GM23338 (cell line): ENCODE results near the gene ETHE1. TPM values are rescaled to one million over a fixed set of nuclear protein-coding genes. Genes with fewer than 3 reads are reported as not detected.

Source experiments
- ATAC-seq: fragments of 200-7000 bp; cut with Tn5 transposase; 3 replicates; pipeline ENCODE4 v1.9.1; 2020
- DNase-seq: peaks from one replicate; pipeline ENCODE4 v3.0.0-alpha.2; 2015; ENCODE audit warnings: low spot score
- H2AFZ ChIP-seq: fragments of 200-600 bp; sonication (generic); 2 replicates; pipeline ENCODE4 v1.8.0; 2016; ENCODE audit warnings: antibody characterized with exemption, mild to moderate bottlenecking, moderate library complexity
- H3F3A ChIP-seq: fragments of 200-600 bp; sonication (generic); replicated peaks from 2 replicates; pipeline ENCODE4 v1.8.0; 2017; ENCODE audit warnings: antibody characterized with exemption, mixed run types, low read depth
- H3K27ac ChIP-seq: fragments of 200-600 bp; sonication (generic); 2 replicates; pipeline ENCODE4 v1.6.1; 2016; ENCODE audit warnings: low read depth
- H3K27me3 ChIP-seq: fragments of 200-600 bp; sonication (generic); 2 replicates; pipeline ENCODE4 v1.8.0; 2016; ENCODE audit warnings: mild to moderate bottlenecking, mixed run types, moderate library complexity; ENCODE audit not compliant: insufficient read depth
- H3K36me3 ChIP-seq: fragments of 200-600 bp; sonication (generic); 2 replicates; pipeline ENCODE4 v1.8.0; 2016; ENCODE audit warnings: mild to moderate bottlenecking; ENCODE audit not compliant: insufficient read depth
- H3K4me1 ChIP-seq: fragments of 200-600 bp; sonication (generic); 2 replicates; pipeline ENCODE4 v1.8.0; 2016; ENCODE audit warnings: mild to moderate bottlenecking, moderate library complexity; ENCODE audit not compliant: insufficient read depth
- H3K4me2 ChIP-seq: fragments of 200-600 bp; sonication (generic); 2 replicates; pipeline ENCODE4 v1.7.1; 2017; ENCODE audit warnings: mixed run types
- H3K4me3 ChIP-seq: fragments of 200-600 bp; sonication (generic); 2 replicates; pipeline ENCODE4 v1.6.1; 2016; ENCODE audit warnings: mixed run types
- H3K79me2 ChIP-seq: fragments of 200-600 bp; sonication (generic); replicated peaks from 2 replicates; pipeline ENCODE4 v1.8.0; 2017; ENCODE audit warnings: mild to moderate bottlenecking; ENCODE audit not compliant: insufficient read depth
- H3K9me2 ChIP-seq: fragments of 200-600 bp; sonication (generic); 2 replicates; pipeline ENCODE4 v1.8.0; 2017; ENCODE audit not compliant: insufficient read depth
- H4K20me1 ChIP-seq: fragments of 200-600 bp; sonication (generic); replicated peaks from 2 replicates; pipeline ENCODE4 v1.8.0; 2017; ENCODE audit warnings: mild to moderate bottlenecking; ENCODE audit not compliant: insufficient read depth
- H3K27ac Mint-ChIP-seq: 2 replicates; pipeline ENCODE4 v1.8.0; 2020; ENCODE audit warnings: inconsistent platforms, mild to moderate bottlenecking, moderate library complexity, mixed read lengths
- H3K27me3 Mint-ChIP-seq: 3 replicates; pipeline ENCODE4 v1.8.0; 2022; ENCODE audit warnings: low read depth, mild to moderate bottlenecking, moderate library complexity, mixed read lengths, inconsistent platforms; ENCODE audit not compliant: insufficient read depth, poor library complexity
- H3K36me3 Mint-ChIP-seq: 3 replicates; pipeline ENCODE4 v1.8.0; 2021; ENCODE audit warnings: low read depth, mild to moderate bottlenecking, inconsistent platforms, moderate library complexity, mixed read lengths
- H3K4me1 Mint-ChIP-seq: 3 replicates; pipeline ENCODE4 v1.8.0; 2020; ENCODE audit warnings: mild to moderate bottlenecking, inconsistent platforms, mixed read lengths
- H3K4me3 Mint-ChIP-seq: 3 replicates; pipeline ENCODE4 v1.8.0; 2021; ENCODE audit warnings: moderate library complexity, mild to moderate bottlenecking, inconsistent platforms, mixed read lengths
- H3K9me3 Mint-ChIP-seq: 3 replicates; pipeline ENCODE4 v1.8.0; 2020; ENCODE audit warnings: moderate library complexity, mild to moderate bottlenecking, inconsistent platforms, mixed read lengths
- CTCF ChIP-seq, 2 experiments: fragments of 200-600 bp in 1 of 2; sonication (generic) in 1 of 2; conservative IDR thresholded peaks; 2 replicates each; pipeline versions ENCODE4 v1.5.1 to v1.6.1; 2016 to 2017; ENCODE audit warnings: antibody characterized with exemption in 2 of 2, low read depth in 2 of 2, mild to moderate bottlenecking in 2 of 2, moderate library complexity in 1 of 2
- EZH2phosphoT487 ChIP-seq: fragments of 200-600 bp; sonication (generic); IDR thresholded peaks from one replicate; pipeline ENCODE4 v1.8.1; 2018; ENCODE audit warnings: antibody characterized with exemption; ENCODE audit not compliant: unreplicated experiment
- POLR2AphosphoS5 ChIP-seq: IDR thresholded peaks from 2 replicates; pipeline ENCODE4 v1.6.1; 2016; ENCODE audit warnings: antibody characterized with exemption, low read depth
- ZNF114 ChIP-seq: fragments of 250-450 bp; sonication (Bioruptor Pico); IDR thresholded peaks from 2 replicates; pipeline ENCODE4 v1.5.0; 2020; ENCODE audit warnings: mild to moderate bottlenecking, moderate library complexity
- polyA plus RNA-seq: library from polyadenylated mRNA; unstranded; fragments of >200 nt; fragmentation: Nextera tagmentation; extraction: Ambion mirVana; gene quantifications from 2 replicates; pipeline ENCODE4 v1.2.1, GENCODE V29; 2016
- total RNA-seq: library from RNA; depleted of rRNA; stranded (reverse); fragments of >200 nt; shearing (Covaris generic); gene quantifications from 2 replicates; pipeline ENCODE4 v1.2.3, GENCODE V29; 2014
- TF ChIP-seq, protein P1 (sequence below): fragments of 250-450 bp; sonication (Bioruptor Pico); IDR thresholded peaks from 2 replicates; pipeline ENCODE4 v1.5.0; 2020; ENCODE audit warnings: mild to moderate bottlenecking, moderate library complexity
- TF ChIP-seq, protein P2 (sequence below): IDR thresholded peaks from one replicate; pipeline ENCODE4 v1.6.1; 2018; ENCODE audit warnings: antibody characterized with exemption; ENCODE audit not compliant: unreplicated experiment

Gene ETHE1
- total and polyA plus RNA-seq, 2 experiments from 2014 or later: 11.1 to 25.5 TPM

DNA sequence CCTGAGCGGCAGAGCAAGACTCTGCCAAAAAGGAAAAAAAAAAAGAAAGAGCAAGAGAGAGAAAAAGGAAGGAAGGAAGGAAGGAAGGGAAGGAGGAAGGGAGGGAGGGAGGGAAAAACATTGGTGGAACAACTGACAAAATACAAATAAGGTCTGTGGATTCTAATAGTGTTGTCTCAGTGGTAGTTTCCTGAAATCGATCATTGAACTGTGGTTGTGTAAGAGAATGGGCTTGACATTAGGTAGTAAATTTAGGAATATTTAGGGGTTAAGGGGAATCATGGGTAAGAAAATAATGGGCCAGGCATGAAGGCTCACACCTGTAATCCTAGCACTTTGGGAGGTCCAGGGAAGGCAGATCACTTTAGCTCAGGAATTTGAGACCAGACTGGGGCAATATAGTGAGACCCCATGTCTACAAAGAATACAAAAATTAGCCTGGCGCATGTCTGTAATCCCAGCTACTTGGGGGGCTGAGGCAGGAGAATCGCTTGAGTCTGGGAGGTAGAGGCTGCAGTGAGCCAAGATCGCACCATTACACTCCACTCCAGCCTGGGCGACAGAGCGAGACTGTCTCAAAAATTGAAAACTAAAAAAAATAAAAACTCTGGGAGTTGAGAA, 36.9 kb downstream of the ETHE1 start:
- Histone ChIP-seq H3K27ac (no peak overlapping the region), H3K4me3 (no peak overlapping the region), H3K27me3 (no peaks in the 10 kb centered on the region), H3K36me3 (no peaks in the 10 kb centered on the region), H3F3A (no peaks in the 10 kb centered on the region), H2AFZ (no peak overlapping the region), H3K9me2 (no peaks in the 10 kb centered on the region), H4K20me1 (0 out of 2 replicates have a peak, but pooled peaks cover 7% of the 10 kb centered on the region), H3K79me2 (no peaks in the 10 kb centered on the region), H3K4me2 (no peak overlapping the region), H3K4me1 (no peaks in the 10 kb centered on the region)
- DNase-seq: no peak
- H3K9me3 Mint-ChIP-seq: no peaks in the 10 kb centered on the region
- H3K36me3 Mint-ChIP-seq: no peaks in the 10 kb centered on the region
- H3K4me3 Mint-ChIP-seq: no peak overlapping the region
- H3K4me1 Mint-ChIP-seq: 0 out of 3 replicates have a peak, but pooled peaks cover 5% of the 10 kb centered on the region
- no peak for ATAC-seq
- peaks cover 3% of the 10 kb centered on the region for H3K27me3 Mint-ChIP-seq
- TF ChIP-seq ZNF114 (CRISPR knock-in tag) (no peak), EZH2phosphoT487 (no peak), POLR2AphosphoS5 (no peak), CTCF (conservative IDR thresholded peaks at IDR 0.05; ENCODE audit: low read depth in 2 of 2) (no peak)
- TF ChIP-seq, protein P1, sequence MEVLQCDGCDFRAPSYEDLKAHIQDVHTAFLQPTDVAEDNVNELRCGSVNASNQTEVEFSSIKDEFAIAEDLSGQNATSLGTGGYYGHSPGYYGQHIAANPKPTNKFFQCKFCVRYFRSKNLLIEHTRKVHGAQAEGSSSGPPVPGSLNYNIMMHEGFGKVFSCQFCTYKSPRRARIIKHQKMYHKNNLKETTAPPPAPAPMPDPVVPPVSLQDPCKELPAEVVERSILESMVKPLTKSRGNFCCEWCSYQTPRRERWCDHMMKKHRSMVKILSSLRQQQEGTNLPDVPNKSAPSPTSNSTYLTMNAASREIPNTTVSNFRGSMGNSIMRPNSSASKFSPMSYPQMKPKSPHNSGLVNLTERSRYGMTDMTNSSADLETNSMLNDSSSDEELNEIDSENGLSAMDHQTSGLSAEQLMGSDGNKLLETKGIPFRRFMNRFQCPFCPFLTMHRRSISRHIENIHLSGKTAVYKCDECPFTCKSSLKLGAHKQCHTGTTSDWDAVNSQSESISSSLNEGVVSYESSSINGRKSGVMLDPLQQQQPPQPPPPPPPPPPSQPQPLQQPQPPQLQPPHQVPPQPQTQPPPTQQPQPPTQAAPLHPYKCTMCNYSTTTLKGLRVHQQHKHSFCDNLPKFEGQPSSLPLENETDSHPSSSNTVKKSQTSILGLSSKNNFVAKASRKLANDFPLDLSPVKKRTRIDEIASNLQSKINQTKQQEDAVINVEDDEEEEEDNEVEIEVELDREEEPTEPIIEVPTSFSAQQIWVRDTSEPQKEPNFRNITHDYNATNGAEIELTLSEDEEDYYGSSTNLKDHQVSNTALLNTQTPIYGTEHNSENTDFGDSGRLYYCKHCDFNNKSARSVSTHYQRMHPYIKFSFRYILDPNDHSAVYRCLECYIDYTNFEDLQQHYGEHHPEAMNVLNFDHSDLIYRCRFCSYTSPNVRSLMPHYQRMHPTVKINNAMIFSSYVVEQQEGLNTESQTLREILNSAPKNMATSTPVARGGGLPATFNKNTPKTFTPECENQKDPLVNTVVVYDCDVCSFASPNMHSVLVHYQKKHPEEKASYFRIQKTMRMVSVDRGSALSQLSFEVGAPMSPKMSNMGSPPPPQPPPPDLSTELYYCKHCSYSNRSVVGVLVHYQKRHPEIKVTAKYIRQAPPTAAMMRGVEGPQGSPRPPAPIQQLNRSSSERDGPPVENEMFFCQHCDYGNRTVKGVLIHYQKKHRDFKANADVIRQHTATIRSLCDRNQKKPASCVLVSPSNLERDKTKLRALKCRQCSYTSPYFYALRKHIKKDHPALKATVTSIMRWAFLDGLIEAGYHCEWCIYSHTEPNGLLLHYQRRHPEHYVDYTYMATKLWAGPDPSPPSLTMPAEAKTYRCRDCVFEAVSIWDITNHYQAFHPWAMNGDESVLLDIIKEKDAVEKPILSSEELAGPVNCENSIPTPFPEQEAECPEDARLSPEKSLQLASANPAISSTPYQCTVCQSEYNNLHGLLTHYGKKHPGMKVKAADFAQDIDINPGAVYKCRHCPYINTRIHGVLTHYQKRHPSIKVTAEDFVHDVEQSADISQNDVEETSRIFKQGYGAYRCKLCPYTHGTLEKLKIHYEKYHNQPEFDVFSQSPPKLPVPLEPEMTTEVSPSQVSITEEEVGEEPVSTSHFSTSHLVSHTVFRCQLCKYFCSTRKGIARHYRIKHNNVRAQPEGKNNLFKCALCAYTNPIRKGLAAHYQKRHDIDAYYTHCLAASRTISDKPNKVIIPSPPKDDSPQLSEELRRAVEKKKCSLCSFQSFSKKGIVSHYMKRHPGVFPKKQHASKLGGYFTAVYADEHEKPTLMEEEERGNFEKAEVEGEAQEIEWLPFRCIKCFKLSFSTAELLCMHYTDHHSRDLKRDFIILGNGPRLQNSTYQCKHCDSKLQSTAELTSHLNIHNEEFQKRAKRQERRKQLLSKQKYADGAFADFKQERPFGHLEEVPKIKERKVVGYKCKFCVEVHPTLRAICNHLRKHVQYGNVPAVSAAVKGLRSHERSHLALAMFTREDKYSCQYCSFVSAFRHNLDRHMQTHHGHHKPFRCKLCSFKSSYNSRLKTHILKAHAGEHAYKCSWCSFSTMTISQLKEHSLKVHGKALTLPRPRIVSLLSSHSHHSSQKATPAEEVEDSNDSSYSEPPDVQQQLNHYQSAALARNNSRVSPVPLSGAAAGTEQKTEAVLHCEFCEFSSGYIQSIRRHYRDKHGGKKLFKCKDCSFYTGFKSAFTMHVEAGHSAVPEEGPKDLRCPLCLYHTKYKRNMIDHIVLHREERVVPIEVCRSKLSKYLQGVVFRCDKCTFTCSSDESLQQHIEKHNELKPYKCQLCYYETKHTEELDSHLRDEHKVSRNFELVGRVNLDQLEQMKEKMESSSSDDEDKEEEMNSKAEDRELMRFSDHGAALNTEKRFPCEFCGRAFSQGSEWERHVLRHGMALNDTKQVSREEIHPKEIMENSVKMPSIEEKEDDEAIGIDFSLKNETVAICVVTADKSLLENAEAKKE: no peak
- TF ChIP-seq, protein P2, sequence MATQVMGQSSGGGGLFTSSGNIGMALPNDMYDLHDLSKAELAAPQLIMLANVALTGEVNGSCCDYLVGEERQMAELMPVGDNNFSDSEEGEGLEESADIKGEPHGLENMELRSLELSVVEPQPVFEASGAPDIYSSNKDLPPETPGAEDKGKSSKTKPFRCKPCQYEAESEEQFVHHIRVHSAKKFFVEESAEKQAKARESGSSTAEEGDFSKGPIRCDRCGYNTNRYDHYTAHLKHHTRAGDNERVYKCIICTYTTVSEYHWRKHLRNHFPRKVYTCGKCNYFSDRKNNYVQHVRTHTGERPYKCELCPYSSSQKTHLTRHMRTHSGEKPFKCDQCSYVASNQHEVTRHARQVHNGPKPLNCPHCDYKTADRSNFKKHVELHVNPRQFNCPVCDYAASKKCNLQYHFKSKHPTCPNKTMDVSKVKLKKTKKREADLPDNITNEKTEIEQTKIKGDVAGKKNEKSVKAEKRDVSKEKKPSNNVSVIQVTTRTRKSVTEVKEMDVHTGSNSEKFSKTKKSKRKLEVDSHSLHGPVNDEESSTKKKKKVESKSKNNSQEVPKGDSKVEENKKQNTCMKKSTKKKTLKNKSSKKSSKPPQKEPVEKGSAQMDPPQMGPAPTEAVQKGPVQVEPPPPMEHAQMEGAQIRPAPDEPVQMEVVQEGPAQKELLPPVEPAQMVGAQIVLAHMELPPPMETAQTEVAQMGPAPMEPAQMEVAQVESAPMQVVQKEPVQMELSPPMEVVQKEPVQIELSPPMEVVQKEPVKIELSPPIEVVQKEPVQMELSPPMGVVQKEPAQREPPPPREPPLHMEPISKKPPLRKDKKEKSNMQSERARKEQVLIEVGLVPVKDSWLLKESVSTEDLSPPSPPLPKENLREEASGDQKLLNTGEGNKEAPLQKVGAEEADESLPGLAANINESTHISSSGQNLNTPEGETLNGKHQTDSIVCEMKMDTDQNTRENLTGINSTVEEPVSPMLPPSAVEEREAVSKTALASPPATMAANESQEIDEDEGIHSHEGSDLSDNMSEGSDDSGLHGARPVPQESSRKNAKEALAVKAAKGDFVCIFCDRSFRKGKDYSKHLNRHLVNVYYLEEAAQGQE: no peak
- H3K27ac Mint-ChIP-seq: no peak overlapping the region
